Activated CD8-positive, alpha-beta memory T cell treated with anti-CD3 and anti-CD28 coated beads for 36 hours (primary cell): ENCODE data around the gene GJB6. TPM values are rescaled to one million over a fixed set of nuclear protein-coding genes. Genes with fewer than 3 reads are reported as not detected.

Source experiments
- CTCF ChIA-PET: fragments of 350-600 bp; sonication (Branson Sonifier 250); formaldehyde crosslinking; loops from one replicate; lab custom pipeline; 2021; ENCODE audit warnings: antibody characterized with exemption; lab: Charles Lee
- POLR2A ChIA-PET: fragments of 350-600 bp; sonication (Branson Sonifier 250); formaldehyde crosslinking; loops from one replicate; lab custom pipeline; 2021; ENCODE audit warnings: antibody characterized with exemption; lab: Charles Lee
- total RNA-seq, 2 experiments: library from RNA; stranded (reverse); gene quantifications; one replicate each; pipeline ENCODE4 v1.2.3, GENCODE V29; 2021

The GJB6 gene
- total RNA-seq, 2 experiments from 2014 or later: 8.3 to 9.0 TPM

GRCh38 chr13:20230913-20231838, 943 bp downstream of the GJB6 start:
- CTCF ChIA-PET: interaction anchor here (1.2 kb wide), 1 partner anchor 11 kb away, joined by 3 read pairs; no protein-coding TSS in a partner anchor
- POLR2A ChIA-PET: no interaction called here

- ChIA-PET CTCF (no interaction called here), POLR2A (no interaction called here)
Observed at GRCh38 chr13:20227730-20228129, 4.4 kb downstream of the GJB6 start.

DNA sequence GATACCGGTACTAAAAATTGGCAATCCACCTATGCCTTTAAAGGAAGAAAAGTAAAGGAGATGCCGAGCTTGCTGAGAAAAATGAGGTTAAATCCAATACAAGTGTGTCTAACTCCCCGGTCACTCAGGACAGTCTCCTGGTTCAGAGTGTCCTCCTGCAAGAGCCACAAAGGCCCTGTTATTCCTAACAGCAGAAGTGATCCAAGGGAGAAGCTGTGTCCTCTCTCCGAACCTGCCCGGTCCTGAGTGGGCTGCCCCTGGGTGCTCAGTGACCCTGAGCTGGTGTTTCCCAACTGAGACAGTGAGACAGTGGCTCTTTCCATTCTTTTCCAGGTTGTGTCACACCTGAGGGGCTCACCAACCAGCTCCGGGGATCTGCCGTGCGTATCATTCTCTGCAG, 4.8 kb downstream of the GJB6 start:
- POLR2A ChIA-PET: no interaction called here
- CTCF ChIA-PET: no interaction called here

DNA sequence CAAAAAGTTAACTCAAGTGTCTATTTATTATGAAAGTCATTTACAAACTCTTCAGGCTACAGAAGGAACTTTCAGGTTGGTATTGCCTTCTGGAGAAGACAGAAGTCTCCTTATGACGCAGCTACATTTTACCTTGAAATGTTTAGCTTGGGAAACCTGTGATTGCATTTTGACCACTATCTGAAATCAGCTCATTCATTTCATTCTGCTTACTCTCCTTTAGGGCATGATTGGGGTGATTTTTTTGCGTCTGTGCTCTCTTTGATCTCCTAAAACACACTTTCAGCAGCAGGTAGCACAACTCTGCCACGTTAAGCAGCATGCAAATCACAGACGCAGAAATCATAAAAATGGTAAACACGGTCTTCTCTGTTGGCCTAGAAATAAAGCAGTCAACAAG, 9.6 kb downstream of the GJB6 start:
- CTCF ChIA-PET: no interaction called here
- POLR2A ChIA-PET: no interaction called here

GRCh38 chr13:20221772-20222171, 10.3 kb downstream of the GJB6 start:
- ChIA-PET CTCF (no interaction called here), POLR2A (no interaction called here)

DNA sequence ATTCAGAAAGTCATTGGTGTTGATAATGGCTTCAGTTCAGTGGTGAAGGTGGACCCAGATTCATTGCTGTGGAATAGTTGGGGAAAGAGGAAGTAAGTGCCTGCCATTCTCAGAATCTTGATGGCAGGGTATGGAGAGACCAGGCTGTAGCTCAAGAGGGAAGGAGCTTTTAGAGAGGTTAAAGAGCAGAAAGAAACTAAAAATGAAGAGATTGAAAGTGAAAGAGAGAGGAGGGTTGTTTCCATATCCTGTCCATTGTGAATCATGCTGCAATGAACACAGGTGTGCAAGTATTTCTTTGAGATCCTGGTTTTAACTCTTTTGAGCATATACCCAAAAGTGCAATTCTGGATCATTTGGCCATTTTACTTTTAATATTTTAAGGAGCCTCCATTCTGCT, 12.5 kb downstream of the GJB6 start:
- CTCF ChIA-PET: no interaction called here
- POLR2A ChIA-PET: no interaction called here

GRCh38 chr13:20217168-20217567, 15.0 kb downstream of the GJB6 start:
- POLR2A ChIA-PET: no interaction called here
- CTCF ChIA-PET: no interaction called here

- CTCF ChIA-PET: no interaction called here
- POLR2A ChIA-PET: no interaction called here
Observed at GRCh38 chr13:20209948-20210347, 22.2 kb downstream of the GJB6 start.

GRCh38 chr13:20206698-20207235, 25.4 kb downstream of the GJB6 start:
- ChIA-PET CTCF (no interaction called here), POLR2A (no interaction called here)

DNA sequence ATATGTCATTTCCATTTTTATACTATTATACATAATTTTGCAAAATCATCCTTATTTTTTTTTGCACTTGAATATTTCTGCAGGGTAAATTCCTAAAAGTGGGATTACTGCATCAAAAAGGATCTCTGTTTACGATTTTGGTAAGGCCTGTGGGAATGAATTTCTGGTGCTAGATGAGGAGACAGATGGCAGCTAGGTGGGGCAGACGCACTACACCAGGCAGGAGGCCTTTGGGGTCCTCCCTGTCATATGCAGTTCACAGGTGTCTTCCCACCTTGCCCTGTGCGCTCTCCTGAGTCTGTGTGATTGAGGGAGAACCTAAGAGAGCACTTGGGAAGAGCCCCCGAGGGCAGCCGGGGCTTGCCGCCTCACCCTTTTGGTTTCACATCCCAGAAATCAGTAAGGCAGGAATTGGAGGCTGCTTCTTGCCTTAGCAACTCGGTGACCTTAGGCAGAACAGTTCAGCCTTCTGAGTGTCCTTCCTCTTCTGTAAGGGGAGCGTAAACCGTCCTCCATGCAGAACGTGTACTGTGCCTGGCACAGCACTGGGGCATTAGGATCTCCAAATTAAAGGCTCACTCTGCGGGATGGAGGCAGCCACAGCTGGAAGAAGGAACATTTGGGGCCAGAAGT, 25.9 kb downstream of the GJB6 start:
- ChIA-PET POLR2A (no interaction called here), CTCF (no interaction called here)

GRCh38 chr13:20198781-20199180, 33.3 kb downstream of the GJB6 start:
- CTCF ChIA-PET: interaction anchor here (0.6 to 0.7 kb wide), 2 partner anchors 16 to 534 kb away, joined by 3 read pairs; no protein-coding TSS in a partner anchor
- POLR2A ChIA-PET: no interaction called here

DNA sequence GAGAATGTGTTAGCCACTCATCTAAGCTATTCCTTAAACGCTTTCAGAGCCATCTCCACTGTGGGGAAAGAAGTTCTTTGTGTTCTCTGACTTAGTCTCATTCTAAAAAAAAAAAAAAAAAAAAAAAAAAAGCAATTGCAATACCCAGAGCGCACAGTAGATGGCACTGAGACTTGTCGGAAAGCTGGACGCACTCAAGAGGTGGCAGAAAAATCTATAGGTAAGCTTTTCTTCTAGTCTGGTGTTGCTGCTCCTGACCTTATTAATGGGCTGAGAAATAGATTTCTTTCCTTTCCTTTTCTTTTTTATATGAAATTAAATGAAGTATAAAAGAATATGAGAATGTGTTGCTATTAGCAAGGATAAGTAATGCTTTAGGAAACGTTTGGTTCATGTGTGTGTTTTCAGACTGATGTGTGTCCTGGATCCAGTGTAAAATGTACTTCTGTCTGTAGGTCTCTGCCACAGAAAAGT, 34.7 kb downstream of the GJB6 start:
- POLR2A ChIA-PET: interaction anchor here (0.7 kb wide), 1 partner anchor 167 kb away, joined by 9 read pairs; no protein-coding TSS in a partner anchor

GRCh38 chr13:20195801-20196200, 36.3 kb downstream of the GJB6 start:
- ChIA-PET CTCF (interaction anchor here (1.0 to 1.9 kb wide), 2 partner anchors 11 to 297 kb away, joined by 3 to 9 read pairs; no protein-coding TSS in a partner anchor), POLR2A (no interaction called here)

More for the DNA sequence above, 34.7 kb downstream of the GJB6 start:
- CTCF ChIA-PET: interaction anchor here (0.6 to 1.9 kb wide), 13 partner anchors 9 to 728 kb away, joined by 3 to 9 read pairs (median 5); no protein-coding TSS in a partner anchor

GRCh38 chr13:20193907-20194631, 38.0 kb downstream of the GJB6 start:
- ChIA-PET POLR2A (no interaction called here), CTCF (no interaction called here)

DNA sequence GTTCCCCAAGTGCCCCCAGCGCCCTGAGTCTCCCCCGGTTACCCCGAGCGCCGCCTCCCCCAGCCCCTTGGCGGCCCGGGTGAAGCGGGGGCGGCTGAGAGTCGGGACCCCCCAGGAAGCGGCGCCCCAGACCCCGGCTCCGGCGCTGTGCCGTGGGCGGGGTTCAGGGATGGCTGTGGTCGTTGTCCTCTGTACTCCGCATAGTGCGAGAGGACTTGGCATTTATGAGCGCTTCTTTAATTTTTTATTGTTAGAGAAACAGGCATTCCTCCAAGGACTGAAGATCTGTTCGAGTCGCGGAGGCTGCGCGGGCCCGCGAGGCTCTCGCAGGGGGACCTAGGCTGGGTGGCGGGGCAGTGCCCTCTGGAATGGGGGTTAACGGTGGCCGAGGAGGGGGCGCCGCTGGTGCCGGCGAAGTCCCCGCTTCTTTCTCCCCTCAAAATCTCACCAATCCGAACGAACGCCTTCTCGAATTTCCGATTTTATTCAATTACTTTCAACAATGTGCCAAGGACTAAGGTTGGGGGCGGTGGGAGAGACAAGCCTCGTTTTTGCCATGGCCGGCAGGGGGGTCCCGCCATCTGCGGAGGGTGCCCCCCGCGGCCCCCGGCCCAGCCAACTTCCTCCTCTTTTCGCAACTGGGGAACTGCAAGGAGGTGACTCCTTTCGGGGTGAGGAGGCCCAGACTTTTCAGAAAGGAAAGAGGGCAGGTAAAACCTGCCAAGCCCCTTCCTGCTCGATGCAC, 38.8 kb downstream of the GJB6 start:
- CTCF ChIA-PET: interaction anchor here (1.0 kb wide), 1 partner anchor 220 kb away, joined by 3 read pairs; no protein-coding TSS in a partner anchor
- POLR2A ChIA-PET: no interaction called here

DNA sequence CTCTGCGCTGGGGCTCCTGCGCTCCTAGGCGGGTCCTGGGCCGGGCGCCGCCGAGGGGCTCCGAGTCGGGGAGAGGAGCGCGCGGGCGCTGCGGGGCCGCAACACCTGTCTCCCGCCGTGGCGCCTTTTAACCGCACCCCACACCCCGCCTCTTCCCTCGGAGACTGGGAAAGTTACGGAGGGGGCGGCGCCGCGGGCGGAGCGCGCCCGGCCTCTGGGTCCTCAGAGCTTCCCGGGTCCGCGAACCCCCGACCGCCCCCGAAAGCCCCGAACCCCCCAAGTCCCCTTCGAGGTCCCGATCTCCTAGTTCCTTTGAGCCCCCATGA, 39.3 kb downstream of the GJB6 start, which contains the start of gene GJB2:
Gene GJB2, minus strand, starts transcription at position 103 of the 326 bp plus-strand sequence. CDS start 3,357 bp downstream, outside the sequence.
- POLR2A ChIA-PET: no interaction called here
- CTCF ChIA-PET: interaction anchor here (1.0 kb wide), 1 partner anchor 221 kb away, joined by 3 read pairs; no protein-coding TSS in a partner anchor

GRCh38 chr13:20192158-20192835, 39.8 kb downstream of the GJB6 start:
- POLR2A ChIA-PET: no interaction called here
- CTCF ChIA-PET: interaction anchor here (1.0 kb wide), 1 partner anchor 221 kb away, joined by 3 read pairs; no protein-coding TSS in a partner anchor
